NCI-H128 (cell line): ENCODE data around the gene GABRA6.
"Not testable (repeated sequence)": the region's sequence is repeated elsewhere in the genome, so short reads cannot be mapped to it uniquely, and the experiment has no call there.

Source experiments
- DNase-seq: peaks from one replicate; lab custom pipeline; 2025; ENCODE audit not compliant: unreplicated experiment; lab: John Stamatoyannopoulos, UW

Gene GABRA6

DNA sequence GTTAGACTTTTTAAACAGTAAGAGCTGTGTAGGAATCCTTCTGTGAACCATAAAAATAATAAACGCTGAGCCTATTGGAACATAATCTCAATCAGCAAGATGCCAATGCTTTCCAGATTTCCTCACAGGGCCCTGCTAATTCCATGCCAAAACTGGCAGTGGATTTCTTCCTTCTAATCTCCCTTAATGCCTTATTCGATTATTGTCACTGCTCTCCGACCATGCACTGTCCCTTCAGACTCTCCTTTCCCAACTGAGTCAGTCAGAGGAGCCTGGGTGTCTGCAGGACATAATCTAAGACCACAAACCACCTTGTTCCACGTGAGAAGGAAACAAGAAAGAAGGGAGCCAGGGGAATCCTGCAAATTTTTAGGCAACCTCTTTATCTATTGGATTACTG is at the start of gene GABRA6:
Gene GABRA6, plus strand, starts transcription at position 261 of the 400 bp plus-strand sequence. CDS start 269 bp downstream, outside the sequence.
- no peak for DNase-seq

- no peak for DNase-seq
Observed at GRCh38 chr5:161637591-161637990, 47.9 kb upstream of the GABRA6 start.

DNA sequence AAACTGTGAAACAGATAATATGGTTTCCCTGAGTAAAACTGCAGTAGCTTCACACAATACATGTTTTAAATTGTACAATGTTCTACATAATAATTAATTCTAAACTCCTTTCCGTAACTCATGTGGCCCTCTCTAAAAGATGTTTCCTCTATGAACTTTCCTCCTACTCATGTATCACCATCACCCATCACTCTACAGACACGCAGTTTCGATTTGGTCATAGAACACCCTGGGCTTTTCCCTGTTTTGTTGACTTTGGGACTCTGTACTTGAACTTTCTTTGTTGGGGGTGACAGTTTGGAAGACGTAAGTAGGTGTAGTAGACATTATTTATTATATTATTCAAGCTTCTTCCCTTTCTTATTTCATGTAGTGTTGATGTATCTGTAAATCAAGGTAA is 44.1 kb upstream of the GABRA6 start:
- no peak for DNase-seq

GRCh38 chr5:161645264-161645663 is 40.3 kb upstream of the GABRA6 start:
- no peak for DNase-seq

- not testable (repeated sequence) for DNase-seq
Observed at GRCh38 chr5:161651926-161652325, 33.6 kb upstream of the GABRA6 start.

- no peak for DNase-seq
Observed at GRCh38 chr5:161660806-161661205, 24.7 kb upstream of the GABRA6 start.

DNA sequence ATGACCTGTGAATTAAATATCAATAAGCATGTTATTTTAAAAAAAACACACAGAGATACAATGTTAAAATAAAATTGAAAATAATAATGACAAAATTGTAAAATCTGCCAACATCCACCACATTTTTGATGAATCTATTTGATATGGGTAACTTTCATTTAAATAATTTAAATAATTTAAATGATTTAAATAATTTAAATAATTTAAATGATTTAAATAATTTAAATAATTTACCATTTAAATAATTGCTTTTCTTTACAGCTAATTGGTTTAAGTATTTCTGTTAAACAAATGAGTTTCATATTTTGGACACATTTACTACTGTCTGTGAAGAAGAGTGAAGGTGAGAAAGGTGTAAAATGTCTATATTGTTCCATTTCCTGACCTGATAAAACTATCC is 22.1 kb upstream of the GABRA6 start:
- no peak for DNase-seq

GRCh38 chr5:161676103-161676502 is 9.4 kb upstream of the GABRA6 start:
- no peak for DNase-seq

DNA sequence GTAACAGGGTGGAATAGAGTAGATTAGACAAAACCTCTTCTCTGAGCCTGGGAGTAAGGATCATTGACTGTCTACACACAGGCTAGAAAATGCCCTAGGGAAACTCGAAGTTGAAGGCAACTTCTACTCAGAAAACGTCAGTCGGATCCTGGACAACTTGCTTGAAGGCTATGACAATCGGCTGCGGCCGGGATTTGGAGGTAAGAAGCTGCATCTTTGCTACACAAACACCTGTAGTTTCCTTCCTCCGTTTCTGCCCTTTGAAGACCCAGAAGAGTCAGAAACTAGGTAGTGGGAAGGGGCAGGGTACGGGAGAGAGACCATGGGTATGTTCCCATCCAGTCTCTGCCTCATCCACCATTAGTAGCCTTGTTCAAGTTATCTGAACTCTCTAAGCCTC is 628 bp downstream of the GABRA6 start:
- no peak for DNase-seq

- DNase-seq: no peak
Observed at GRCh38 chr5:161686881-161687280, 1.4 kb downstream of the GABRA6 start.

DNA sequence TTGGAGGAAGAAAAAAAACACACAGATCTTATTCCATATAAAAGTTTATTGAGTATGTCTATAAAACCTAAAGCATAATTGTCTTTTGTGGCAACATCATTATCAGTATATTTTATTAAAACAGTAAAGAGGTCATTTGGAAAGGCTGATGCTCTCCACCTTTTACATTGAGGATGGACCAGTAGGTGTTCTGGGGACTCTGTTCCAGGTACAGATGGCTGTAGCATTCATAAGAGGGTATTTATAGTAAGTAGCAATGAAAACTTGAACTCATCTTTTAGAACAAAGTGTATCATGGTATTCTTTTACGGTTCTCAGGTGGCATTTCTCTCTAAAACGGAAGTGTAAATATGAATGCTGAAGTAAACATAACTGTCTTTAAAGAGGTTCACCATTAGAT is 1.8 kb downstream of the GABRA6 start:
- no peak for DNase-seq

DNA sequence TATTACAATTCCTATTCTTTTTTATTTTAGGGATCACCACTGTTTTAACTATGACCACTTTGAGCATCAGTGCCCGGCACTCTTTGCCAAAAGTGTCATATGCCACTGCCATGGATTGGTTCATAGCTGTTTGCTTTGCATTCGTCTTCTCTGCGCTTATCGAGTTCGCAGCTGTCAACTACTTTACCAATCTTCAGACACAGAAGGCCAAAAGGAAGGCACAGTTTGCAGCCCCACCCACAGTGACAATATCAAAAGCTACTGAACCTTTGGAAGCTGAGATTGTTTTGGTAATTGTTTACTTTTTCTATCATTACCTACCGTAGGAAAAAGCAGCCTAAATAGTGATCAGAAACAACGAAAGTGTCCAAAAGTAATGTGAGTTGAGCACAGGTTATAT is 6.4 kb downstream of the GABRA6 start:
- DNase-seq: no peak

- no peak for DNase-seq
Observed at GRCh38 chr5:161697001-161697400, 11.5 kb downstream of the GABRA6 start.

- DNase-seq: no peak
Observed at GRCh38 chr5:161700065-161700464, 14.5 kb downstream of the GABRA6 start.

- no peak for DNase-seq
Observed at GRCh38 chr5:161703528-161703927, 18.0 kb downstream of the GABRA6 start.

- DNase-seq: no peak
Observed at GRCh38 chr5:161707382-161707781, 21.9 kb downstream of the GABRA6 start.

GRCh38 chr5:161709239-161709638 is 23.7 kb downstream of the GABRA6 start:
- DNase-seq: no peak

DNA sequence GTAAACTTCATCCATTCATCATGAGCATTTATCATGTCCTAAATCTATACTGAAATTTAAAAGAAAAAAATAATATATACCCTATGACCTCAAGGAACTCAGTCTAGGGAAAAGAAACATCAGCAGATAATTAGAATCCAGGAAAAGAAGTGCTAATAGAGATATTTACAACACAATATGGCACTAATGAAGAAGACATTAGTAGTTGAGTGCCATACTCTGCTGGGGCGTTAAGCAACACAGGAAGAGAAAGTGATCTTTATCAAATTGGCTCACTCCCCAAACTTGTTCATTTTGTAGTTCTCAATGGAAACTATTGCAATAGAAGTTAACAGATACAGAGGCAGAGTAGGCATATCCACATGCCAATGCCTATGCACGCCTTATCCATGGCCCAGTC is 27.5 kb downstream of the GABRA6 start:
- DNase-seq: no peak

DNA sequence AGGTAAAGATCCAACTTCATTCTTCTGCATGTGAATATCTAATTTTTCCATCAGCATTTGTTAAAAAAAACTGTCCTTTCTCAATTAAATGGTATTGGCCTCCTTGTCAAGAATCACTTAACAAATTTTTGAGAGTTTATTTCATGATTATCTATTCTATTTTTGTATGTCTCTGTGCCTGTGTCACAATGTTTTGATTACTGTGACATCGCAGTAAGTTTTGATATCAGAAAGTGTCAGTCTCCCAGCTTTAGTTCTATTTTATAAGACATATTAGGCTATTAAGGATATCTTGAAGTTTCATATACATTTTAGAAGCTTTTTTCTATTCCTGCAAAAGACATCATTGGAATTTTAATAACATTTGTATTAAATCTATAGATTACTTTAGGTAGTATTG is 33.6 kb downstream of the GABRA6 start:
- DNase-seq: no peak

DNA sequence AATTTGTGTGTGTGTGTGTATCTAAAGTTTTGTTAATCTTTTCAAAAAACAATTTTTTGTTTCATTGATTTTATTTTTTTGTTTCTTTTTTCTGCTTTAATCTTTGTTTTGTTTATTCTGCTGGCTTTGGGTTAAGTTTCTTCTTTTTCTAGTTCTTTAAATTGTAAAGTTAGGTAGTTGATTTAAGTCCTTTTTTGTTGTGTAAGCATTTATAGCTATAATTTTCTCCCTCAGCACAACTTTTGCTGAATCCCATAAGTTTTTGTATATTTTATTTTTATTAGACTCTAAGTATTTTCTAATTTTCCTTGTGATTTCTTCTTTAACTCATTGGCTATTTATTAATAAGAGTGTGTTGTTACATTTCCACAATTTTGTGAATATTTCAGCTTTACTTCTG is 34.9 kb downstream of the GABRA6 start:
- DNase-seq: no peak

DNA sequence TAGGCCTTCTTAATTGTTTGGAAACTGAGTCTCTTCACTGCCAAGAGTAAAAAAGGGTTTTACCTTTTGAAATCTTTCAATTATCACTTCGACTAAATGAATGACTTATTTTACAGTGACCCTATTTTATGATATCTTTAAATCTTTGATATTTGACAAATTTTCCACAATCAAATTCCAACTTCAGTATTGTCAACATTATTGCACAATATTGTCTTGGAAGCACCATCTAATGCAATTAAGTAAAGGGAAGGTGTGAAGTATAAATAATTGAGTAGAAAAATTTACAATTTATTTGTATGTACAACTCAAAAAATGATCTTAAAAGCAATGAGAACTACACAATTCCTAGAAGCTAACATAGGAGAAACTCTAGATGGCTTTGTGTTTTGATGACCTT is 49.2 kb downstream of the GABRA6 start:
- DNase-seq: no peak

DNA sequence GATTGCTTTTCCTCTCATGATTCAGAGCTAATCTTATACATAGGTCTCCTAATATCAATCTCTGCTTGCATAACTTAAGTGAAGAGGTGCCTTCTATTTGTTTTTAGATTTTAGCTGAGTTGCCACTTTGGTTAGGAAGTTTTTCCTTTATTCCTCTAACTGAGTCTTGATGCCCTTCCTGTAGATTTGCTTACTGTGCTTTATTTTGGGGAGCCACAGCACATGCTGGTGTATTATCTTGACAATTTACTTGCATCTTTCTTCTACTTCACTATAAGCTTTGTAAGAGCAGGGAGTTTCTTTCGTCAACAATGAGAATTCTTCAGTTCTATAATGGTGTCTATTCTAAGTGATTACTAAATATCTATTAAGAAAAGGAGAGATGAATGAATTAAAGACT is 54.9 kb downstream of the GABRA6 start:
- DNase-seq: no peak

- DNase-seq: no peak
Observed at GRCh38 chr5:161744276-161744675, 58.8 kb downstream of the GABRA6 start.

DNA sequence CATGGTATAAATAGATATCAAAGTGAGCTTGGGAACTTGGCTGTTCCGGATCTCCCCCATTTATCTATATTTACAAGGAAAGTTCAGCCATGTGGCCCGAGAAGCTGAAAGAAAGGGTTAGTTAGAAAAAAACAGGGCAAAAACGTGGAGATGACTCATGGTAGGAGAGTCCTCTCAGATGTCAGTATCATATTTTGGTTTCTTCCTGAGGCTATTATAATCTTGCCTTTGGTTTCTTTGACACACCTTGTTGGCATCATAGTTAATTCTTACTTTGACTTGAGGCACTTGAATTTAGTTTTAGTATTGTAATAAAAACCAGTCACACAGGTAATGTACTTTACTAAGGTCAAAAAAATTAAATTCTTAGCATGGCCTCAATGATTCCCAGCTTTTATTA is 59.9 kb downstream of the GABRA6 start:
- DNase-seq: no peak
